Muscle of arm (tissue), 12 donors: ENCODE data around the gene PPP2R2D. TPM values are rescaled to one million over a fixed set of nuclear protein-coding genes. Genes with fewer than 3 reads are reported as not detected.
A peak's percentile ranks its signal among the peaks of the same experiment; 100 is the strongest.
"Not testable (repeated sequence)": the region's sequence is repeated elsewhere in the genome, so short reads cannot be mapped to it uniquely, and the experiment has no call there.

ENCODE experiments used
- DNase-seq: peaks from one replicate; pipeline ENCODE4 v3.0.0-alpha.2; 2013
- polyA plus RNA-seq, 12 donors: library from polyadenylated mRNA; unstranded; fragments of 120-200 nt; gene quantifications; one replicate each; pipeline ENCODE4 v1.2.1, GENCODE V29; 2013; ENCODE audit not compliant: insufficient read length in 12 of 12

PPP2R2D gene
- polyA plus RNA-seq, 12 donors, result 25.9 to 44.1 (median 32.8) TPM; not detected in 1

- DNase-seq, result no peak
Measured at GRCh38 chr10:131974034-131974817, 73.4 kb downstream of the PPP2R2D start.

- no peak for DNase-seq
Measured at GRCh38 chr10:131975003-131975402, 74.2 kb downstream of the PPP2R2D start.

- no peak for DNase-seq
Measured at GRCh38 chr10:131975796-131976195, 75.0 kb downstream of the PPP2R2D start.

- no peak for DNase-seq
Measured at GRCh38 chr10:131977323-131978096, 76.7 kb downstream of the PPP2R2D start.

GRCh38 chr10:131978366-131978765 is 77.6 kb downstream of the PPP2R2D start:
- no peak for DNase-seq

GRCh38 chr10:131978851-131979250 is 78.0 kb downstream of the PPP2R2D start:
- DNase-seq, result no peak

GRCh38 chr10:131979336-131979735 is 78.5 kb downstream of the PPP2R2D start:
- no peak for DNase-seq

GRCh38 chr10:131979821-131980270 is 79.0 kb downstream of the PPP2R2D start:
- DNase-seq, result no peak

- no peak for DNase-seq
Measured at GRCh38 chr10:131980321-131980720, 79.5 kb downstream of the PPP2R2D start.

GRCh38 chr10:131980761-131981428 is 80.1 kb downstream of the PPP2R2D start:
- no peak for DNase-seq

- peak; percentile 94 for DNase-seq
Measured at GRCh38 chr10:131981429-131982184, 80.8 kb downstream of the PPP2R2D start, which contains the start of gene BNIP3. BNIP3 (minus strand) TSS chr10:131981923; CDS start chr10:131981806, 117 bp downstream.

- DNase-seq, result no peak
Measured at GRCh38 chr10:131982185-131982756, 81.5 kb downstream of the PPP2R2D start.

- no peak for DNase-seq
Measured at GRCh38 chr10:131982796-131983195, 82.0 kb downstream of the PPP2R2D start.

- DNase-seq, result no peak
Measured at GRCh38 chr10:131983780-131984179, 83.0 kb downstream of the PPP2R2D start.

- not testable (repeated sequence) for DNase-seq
Measured at GRCh38 chr10:131986851-131987250, 86.0 kb downstream of the PPP2R2D start.

- not testable (repeated sequence) for DNase-seq
Measured at GRCh38 chr10:131987301-131987700, 86.5 kb downstream of the PPP2R2D start.

GRCh38 chr10:131987786-131988185 is 87.0 kb downstream of the PPP2R2D start:
- not testable (repeated sequence) for DNase-seq

- DNase-seq, result no peak
Measured at GRCh38 chr10:131991726-131992125, 90.9 kb downstream of the PPP2R2D start.

GRCh38 chr10:131993275-131993674 is 92.5 kb downstream of the PPP2R2D start:
- DNase-seq, result no peak

- DNase-seq, result no peak
Measured at GRCh38 chr10:131994435-131994834, 93.6 kb downstream of the PPP2R2D start.
